ENCODE results near the gene TUBA4A. TPM values are rescaled to one million over a fixed set of nuclear protein-coding genes. Genes with fewer than 3 reads are reported as not detected.

The TUBA4A gene
- total and polyA plus RNA-seq, 2 of the 4 experiments (the other 2 are of a cell fraction) = 21.9 to 35.6 TPM

GRCh38 chr2:219206328-219207133 is 47.2 kb downstream of the TUBA4A start, which contains the start of gene ZFAND2B (continued):
- no peak for TF ChIP-seq ELK1 (IDR thresholded peaks at IDR 0.05; ENCODE audit: borderline replicate concordance, low read depth, low read length)

- Histone ChIP-seq H3K9ac (ENCODE audit: low read depth, low read length) (peak overlapping the region; percentile 93), H3K9me1 (ENCODE audit: insufficient read depth, low read length) (peaks cover 8% of the 10 kb centered on the region; the same call in 1 of the 2 replicates), H3K4me2 (ENCODE audit: low read depth, low read length) (peak overlapping the region; percentile 68), H3K4me3 (ENCODE audit: insufficient read depth, low read depth, low read length) (peak overlapping the region; percentile 51), H4K8ac (ENCODE audit: low read depth in 2 of 2, low read length in 2 of 2) (peak overlapping the region; percentile 50 to 89), H3K14ac (replicated peaks; ENCODE audit: low read depth, low read length) (peak overlapping the region; percentile 96), H4K20me1 (ENCODE audit: insufficient read depth, low read length) (peaks cover 9% of the 10 kb centered on the region; the same call in 1 of the 2 replicates), H3K79me1 (ENCODE audit: low read depth in 1 of 2, low read length in 2 of 2) (peaks cover 5 to 19% of the 10 kb centered on the region in 2 experiments; a peak in 3 of 4 replicates), H2BK20ac (ENCODE audit: low read depth, low read length) (no peak overlapping the region), H3K9me3 (ENCODE audit: control insufficient read depth, insufficient read depth, low read length) (no peaks in the 10 kb centered on the region), H3K18ac (ENCODE audit: low read depth, low read length) (peak overlapping the region; percentile 8; the same call in 1 of the 2 replicates), H2AK5ac (ENCODE audit: low read depth, low read length) (peak overlapping the region; percentile 59), H3K27ac (ENCODE audit: insufficient read depth, low read length) (peak overlapping the region; percentile 86), H3K56ac (ENCODE audit: extremely low read depth, insufficient read depth, low read length) (peak overlapping the region; percentile 52), H2BK120ac (ENCODE audit: low read depth, low read length) (no peak overlapping the region), H2AK9ac (replicated peaks; ENCODE audit: low read depth, low read length, poor library complexity) (peak overlapping the region; percentile 95), H3K23ac (ENCODE audit: low read depth, low read length) (peak overlapping the region; percentile 88), H2BK5ac (ENCODE audit: low read depth, low read length, poor library complexity, severe bottlenecking) (peak overlapping the region; percentile 64), H3K27me3 (ENCODE audit: control insufficient read depth, insufficient read depth, low read length) (no peaks in the 10 kb centered on the region), H3K36me3 (ENCODE audit: control insufficient read depth, insufficient read depth, low read length) (peaks cover 22% of the 10 kb centered on the region), H4K5ac (ENCODE audit: low read depth, low read length) (peak overlapping the region; percentile 23), H4K91ac (ENCODE audit: insufficient read depth, low read depth, low read length) (peak overlapping the region; percentile 77; the same call in 1 of the 2 replicates), H2BK15ac (ENCODE audit: low read depth, low read length) (peak overlapping the region; percentile 8; the same call in 1 of the 3 replicates), H2AFZ (replicated peaks; ENCODE audit: low read length, poor library complexity) (peak overlapping the region; percentile 98), H3K4ac (ENCODE audit: low read depth, low read length) (peak overlapping the region; percentile 81), H3K4me1 (ENCODE audit: control insufficient read depth, insufficient read depth, low read length) (peaks cover 16% of the 10 kb centered on the region)
- 12% methylated on average over 5 of the region's 7 CpGs; no CpG with 5 or more reads in 1 of the 2 experiments for WGBS, 2 experiments (ENCODE audit: extremely low coverage in 2 of 2, insufficient read length in 1 of 2)
- ChIA-PET CTCF (interaction anchor here (1.0 to 1.1 kb wide), 3 partner anchors 13 to 71 kb away, joined by 3 read pairs; partner anchors contain the start of gene ABCB6), POLR2A (ENCODE audit: unreplicated experiment) (no interaction called here)
- no TSS peak for BruUV-seq (replicated peaks)
- intact Hi-C loops (cut with micrococcal nuclease) (loop anchor here (1.0 to 2.0 kb wide), 2 partner anchors 29 to 46 kb away; partner anchors contain the start of genes CNPPD1 and NHEJ1), dilution Hi-C loops (cut with HindIII; ENCODE audit: low sequenced_read_pairs, unreplicated experiment) (no loop called here), in situ Hi-C loops (cut with MboI; ENCODE audit: low sequenced_read_pairs) (loop anchor here (5.0 kb wide), 1 partner anchor 34 kb away; the partner anchor contains the start of gene SLC23A3)
- DNase-seq (no peak), ATAC-seq (ENCODE audit: low read depth) (no peak)
- TF ChIP-seq NFE2L2 (IDR thresholded peaks at IDR 0.05; ENCODE audit: low read depth, low read length) (no peak), FOS (IDR thresholded peaks at IDR 0.05; ENCODE audit: low read depth, low read length) (no peak), CHD1 (IDR thresholded peaks at IDR 0.05; ENCODE audit: low read depth, low read length) (no peak), RCOR1 (IDR thresholded peaks at IDR 0.05; ENCODE audit: insufficient replicate concordance, low read length) (no peak), POLR2A (IDR thresholded peaks at IDR 0.05; ENCODE audit: low read depth, low read length) (no peak), BHLHE40 (IDR thresholded peaks at IDR 0.05; ENCODE audit: low read depth, low read length) (no peak), MAZ (IDR thresholded peaks at IDR 0.05; ENCODE audit: borderline replicate concordance, low read depth, low read length) (no peak), RFX5 (IDR thresholded peaks at IDR 0.05; ENCODE audit: low read depth, low read length) (no peak), CTCF (conservative IDR thresholded peaks at IDR 0.05; ENCODE audit: low read depth, low read length) (no peak), MXI1 (IDR thresholded peaks at IDR 0.05; ENCODE audit: borderline replicate concordance, low read depth, low read length) (no peak), MAFK (IDR thresholded peaks at IDR 0.05; ENCODE audit: low read depth, low read length) (no peak), SMC3 (IDR thresholded peaks at IDR 0.05; ENCODE audit: low read depth, low read length) (no peak)
Measured at GRCh38 chr2:219205981-219206327, 47.8 kb downstream of the TUBA4A start.

Measured in IMR-90 (cell line).